Upper lobe of left lung (tissue), 4 donors: ENCODE measurements around the gene ANKRD10.

ENCODE experiments used
- POLR2AphosphoS5 ChIP-seq, 2 donors: sonication (generic); formaldehyde crosslinking; IDR thresholded peaks; one replicate each; pipeline ENCODE4 v1.5.1; 2017; ENCODE audit warnings: antibody characterized with exemption in 2 of 2
- TF ChIP-seq, protein P1 (sequence below), 6 experiments: fragments of 450-650 bp in 4 of 6; fragments of 200-600 bp in 2 of 6; sonication (generic) in 2 of 6; IDR thresholded peaks; one replicate each; pipeline ENCODE4 v1.5.1; 2016 to 2019; ENCODE audit warnings: antibody characterized with exemption in 6 of 6

- TF ChIP-seq, protein P1, sequence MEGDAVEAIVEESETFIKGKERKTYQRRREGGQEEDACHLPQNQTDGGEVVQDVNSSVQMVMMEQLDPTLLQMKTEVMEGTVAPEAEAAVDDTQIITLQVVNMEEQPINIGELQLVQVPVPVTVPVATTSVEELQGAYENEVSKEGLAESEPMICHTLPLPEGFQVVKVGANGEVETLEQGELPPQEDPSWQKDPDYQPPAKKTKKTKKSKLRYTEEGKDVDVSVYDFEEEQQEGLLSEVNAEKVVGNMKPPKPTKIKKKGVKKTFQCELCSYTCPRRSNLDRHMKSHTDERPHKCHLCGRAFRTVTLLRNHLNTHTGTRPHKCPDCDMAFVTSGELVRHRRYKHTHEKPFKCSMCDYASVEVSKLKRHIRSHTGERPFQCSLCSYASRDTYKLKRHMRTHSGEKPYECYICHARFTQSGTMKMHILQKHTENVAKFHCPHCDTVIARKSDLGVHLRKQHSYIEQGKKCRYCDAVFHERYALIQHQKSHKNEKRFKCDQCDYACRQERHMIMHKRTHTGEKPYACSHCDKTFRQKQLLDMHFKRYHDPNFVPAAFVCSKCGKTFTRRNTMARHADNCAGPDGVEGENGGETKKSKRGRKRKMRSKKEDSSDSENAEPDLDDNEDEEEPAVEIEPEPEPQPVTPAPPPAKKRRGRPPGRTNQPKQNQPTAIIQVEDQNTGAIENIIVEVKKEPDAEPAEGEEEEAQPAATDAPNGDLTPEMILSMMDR (IDR thresholded peaks at IDR 0.05), result no peak
- no peak for TF ChIP-seq POLR2AphosphoS5 (IDR thresholded peaks at IDR 0.05)
These were observed 42.7 kb downstream of the ANKRD10 start for GRCh38 chr13:110872034-110872767.
